SK-N-SH (cell line): ENCODE results near the gene FABP6. TPM values are rescaled to one million over a fixed set of nuclear protein-coding genes. Genes with fewer than 3 reads are reported as not detected.

Experiments used
- CTCF ChIA-PET: fragments of 300-600, 350-600 bp; formaldehyde crosslinking; extraction: SDS; loops from one replicate; lab custom pipeline; 2021; lab: Yijun Ruan, JAX
- POLR2A ChIA-PET: fragments of 350-600 bp; sonication (Branson Sonifier 250); formaldehyde crosslinking; extraction: SDS; loops from one replicate; lab custom pipeline; 2020; ENCODE audit warnings: antibody characterized with exemption, inconsistent platforms; lab: Yijun Ruan, JAX
- DNase-seq: peaks from one replicate; pipeline ENCODE4 v3.0.0; 2012
- H2AFZ ChIP-seq: fragments of 200-600 bp; sonication (generic); 2 replicates; pipeline ENCODE4 v1.8.1; 2016; ENCODE audit warnings: antibody characterized with exemption, mild to moderate bottlenecking, low read depth
- H3F3A ChIP-seq: fragments of 200-600 bp; sonication (generic); replicated peaks from 2 replicates; pipeline ENCODE3; 2016; ENCODE audit warnings: antibody characterized with exemption, mild to moderate bottlenecking; ENCODE audit not compliant: insufficient read depth
- H3K27ac ChIP-seq, 2 experiments: fragments of 200-500 bp in 1 of 2; fragments of 200-600 bp in 1 of 2; sonication (Bioruptor generic) in 1 of 2; sonication (generic), shearing (Covaris generic) in 1 of 2; 2 replicates each; pipeline versions ENCODE4 v1.5.1 to v1.6.1; 2014 to 2016; ENCODE audit warnings: low read depth in 2 of 2, inconsistent platforms in 1 of 2, low read length in 1 of 2, mild to moderate bottlenecking in 1 of 2, mixed read lengths in 1 of 2
- H3K27me3 ChIP-seq: fragments of 200-600 bp; sonication (generic), shearing (Covaris generic); 2 replicates; pipeline ENCODE4 v1.6.1; 2016; ENCODE audit warnings: mixed run types; ENCODE audit not compliant: insufficient read depth
- H3K36me3 ChIP-seq, 2 experiments: fragments of 200-500 bp in 1 of 2; fragments of 200-600 bp in 1 of 2; sonication (Bioruptor generic) in 1 of 2; sonication (generic) in 1 of 2; replicated peaks in 1 of 2; 2 replicates each; pipeline versions ENCODE3 to v1.5.1; 2014 to 2016; ENCODE audit warnings: low read length in 1 of 2, mild to moderate bottlenecking in 1 of 2; ENCODE audit not compliant: insufficient read depth in 2 of 2, control insufficient read depth in 1 of 2
- H3K4me1 ChIP-seq, 2 experiments: fragments of 200-500 bp in 1 of 2; fragments of 200-600 bp in 1 of 2; sonication (Bioruptor generic) in 1 of 2; sonication (generic), shearing (Covaris generic) in 1 of 2; 2 replicates each; pipeline versions ENCODE4 v1.5.1 to v1.6.1; 2014 to 2016; ENCODE audit warnings: low read depth in 1 of 2, low read length in 1 of 2, mixed run types in 1 of 2; ENCODE audit not compliant: insufficient read depth in 2 of 2, control insufficient read depth in 1 of 2
- H3K4me2 ChIP-seq: fragments of 200-600 bp; sonication (generic), shearing (Covaris generic); 2 replicates; pipeline ENCODE4 v1.6.1; 2017; ENCODE audit warnings: mixed run types
- H3K4me3 ChIP-seq, 2 experiments: fragments of 200-500 bp in 1 of 2; fragments of 200-600 bp in 1 of 2; sonication (Bioruptor generic) in 1 of 2; sonication (generic), shearing (Covaris generic) in 1 of 2; 2 replicates each; pipeline versions ENCODE4 v1.5.1 to v1.8.1; 2014 to 2016; ENCODE audit warnings: low read depth in 2 of 2, inconsistent platforms in 1 of 2, low read length in 1 of 2, mild to moderate bottlenecking in 1 of 2, mixed read lengths in 1 of 2, moderate library complexity in 1 of 2
- H3K79me2 ChIP-seq: fragments of 200-600 bp; sonication (generic); 2 replicates; pipeline ENCODE4 v1.8.1; 2017; ENCODE audit warnings: mild to moderate bottlenecking; ENCODE audit not compliant: insufficient read depth
- H3K9ac ChIP-seq: fragments of 200-600 bp; sonication (generic); 2 replicates; pipeline ENCODE4 v1.6.1; 2017; ENCODE audit warnings: mixed run types
- H3K9me2 ChIP-seq: fragments of 200-600 bp; sonication (generic); 2 replicates; pipeline ENCODE4 v1.6.1; 2017; ENCODE audit warnings: mixed run types
- H3K9me3 ChIP-seq: fragments of 200-600 bp; sonication (generic); 2 replicates; pipeline ENCODE4 v1.6.1; 2017; ENCODE audit warnings: mixed run types, mild to moderate bottlenecking, moderate library complexity
- H4K20me1 ChIP-seq: fragments of 200-600 bp; sonication (generic); 2 replicates; pipeline ENCODE4 v1.6.1; 2017; ENCODE audit warnings: mild to moderate bottlenecking, mixed run types; ENCODE audit not compliant: insufficient read depth
- CHD2 ChIP-seq: fragments of 150-350 bp; IDR thresholded peaks from 2 replicates; pipeline ENCODE4 v1.6.1; 2018; ENCODE audit warnings: low read length; ENCODE audit not compliant: partially characterized antibody
- FOSL2 ChIP-seq: IDR thresholded peaks from 2 replicates; pipeline ENCODE4 v1.4.0; 2012; ENCODE audit warnings: low read depth, mild to moderate bottlenecking, moderate library complexity, borderline replicate concordance
- FOXJ3 ChIP-seq: sonication (generic); formaldehyde crosslinking; IDR thresholded peaks from 2 replicates; pipeline ENCODE4 v1.5.1; 2020; ENCODE audit warnings: mild to moderate bottlenecking, missing genetic modification reagents
- GABPA ChIP-seq: IDR thresholded peaks from 2 replicates; pipeline ENCODE4 v1.4.0; 2012; ENCODE audit warnings: low read depth, mild to moderate bottlenecking
- IRF3 ChIP-seq: fragments of 150-350 bp; IDR thresholded peaks from 2 replicates; pipeline ENCODE4 v1.6.1; 2016; ENCODE audit warnings: mild to moderate bottlenecking, low read depth, low read length
- JUND ChIP-seq: IDR thresholded peaks from 2 replicates; pipeline ENCODE4 v1.4.0; 2012
- MEF2A ChIP-seq: IDR thresholded peaks from 2 replicates; pipeline ENCODE4 v1.4.0; 2012; ENCODE audit warnings: low read depth, borderline replicate concordance
- MXI1 ChIP-seq: IDR thresholded peaks from 2 replicates; pipeline ENCODE4 v1.6.1; 2012; ENCODE audit warnings: mild to moderate bottlenecking, low read depth, low read length, improper control_type of control experiment
- NFIC ChIP-seq: IDR thresholded peaks from 2 replicates; pipeline ENCODE4 v1.4.0; 2012; ENCODE audit warnings: borderline replicate concordance
- POLR2AphosphoS5 ChIP-seq: IDR thresholded peaks from 2 replicates; pipeline ENCODE4 v1.6.1; 2012; ENCODE audit warnings: low read depth, low read length
- RAD21 ChIP-seq: IDR thresholded peaks from 2 replicates; pipeline ENCODE4 v1.6.1; 2012; ENCODE audit warnings: mild to moderate bottlenecking, low read length
- RCOR1 ChIP-seq: fragments of 150-350 bp; IDR thresholded peaks from 2 replicates; pipeline ENCODE4 v1.6.1; 2017; ENCODE audit warnings: antibody characterized with exemption, low read length
- RFX5 ChIP-seq: IDR thresholded peaks from 2 replicates; pipeline ENCODE4 v1.6.1; 2012; ENCODE audit warnings: mild to moderate bottlenecking, improper control_type of control experiment, low read length
- RXRA ChIP-seq: IDR thresholded peaks from 2 replicates; pipeline ENCODE4 v1.4.0; 2012; ENCODE audit warnings: low read depth, mild to moderate bottlenecking, borderline replicate concordance
- TAF1 ChIP-seq: IDR thresholded peaks from 2 replicates; pipeline ENCODE4 v1.6.1; 2012; ENCODE audit warnings: low read depth, mild to moderate bottlenecking, low read length, moderate library complexity, borderline replicate concordance
- YY1 ChIP-seq: IDR thresholded peaks from 2 replicates; pipeline ENCODE4 v1.4.0; 2012; ENCODE audit warnings: low read depth, mild to moderate bottlenecking
- WGBS: methylation state at CpG from one replicate; pipeline ENCODE4 v1.1.6; 2017; ENCODE audit warnings: low lambda C conversion rate; 5-methylcytosine and 5-hydroxymethylcytosine counted together
- polyA plus RNA-seq, 3 experiments: library from polyadenylated mRNA; depleted of rRNA; stranded (reverse); fragments of >200 nt; gene quantifications; 2 replicates each; pipeline ENCODE4 v1.2.3, GENCODE V29; 2012
- TF ChIP-seq, protein P1 (sequence below): IDR thresholded peaks from 2 replicates; pipeline ENCODE4; 2012
- TF ChIP-seq, protein P2 (sequence below): IDR thresholded peaks from 2 replicates; pipeline ENCODE4 v1.6.1; 2012; ENCODE audit warnings: mild to moderate bottlenecking, low read depth, low read length, moderate library complexity
- TF ChIP-seq, protein P3 (sequence below): IDR thresholded peaks from 2 replicates; pipeline ENCODE4 v1.4.0; 2012; ENCODE audit warnings: low read depth, borderline replicate concordance

The FABP6 gene
- polyA plus RNA-seq, 1 of the 3 experiments (the other 2 are of a cell fraction) = 1.1 TPM

DNA sequence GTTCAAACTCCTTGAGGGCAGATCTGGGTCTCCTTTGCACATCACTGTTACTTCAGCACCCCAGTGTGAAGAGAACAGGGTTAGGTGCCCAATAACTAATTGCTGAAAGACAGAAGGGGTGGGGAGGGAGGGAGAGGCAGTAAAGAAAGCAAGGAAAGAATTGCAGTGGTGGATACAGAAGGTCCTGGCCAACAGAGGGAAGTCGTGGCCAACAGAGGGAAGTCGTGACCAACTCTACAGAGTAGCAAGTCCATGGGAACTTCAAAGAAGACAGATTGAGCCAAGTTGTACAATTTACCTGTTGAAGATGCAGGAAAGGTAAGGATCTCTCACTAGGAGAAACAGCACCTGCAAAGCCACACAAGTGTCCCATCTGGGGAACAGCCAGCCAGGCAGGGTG lies 56.0 kb downstream of the FABP6 start (continued):
- TF ChIP-seq, protein P1, sequence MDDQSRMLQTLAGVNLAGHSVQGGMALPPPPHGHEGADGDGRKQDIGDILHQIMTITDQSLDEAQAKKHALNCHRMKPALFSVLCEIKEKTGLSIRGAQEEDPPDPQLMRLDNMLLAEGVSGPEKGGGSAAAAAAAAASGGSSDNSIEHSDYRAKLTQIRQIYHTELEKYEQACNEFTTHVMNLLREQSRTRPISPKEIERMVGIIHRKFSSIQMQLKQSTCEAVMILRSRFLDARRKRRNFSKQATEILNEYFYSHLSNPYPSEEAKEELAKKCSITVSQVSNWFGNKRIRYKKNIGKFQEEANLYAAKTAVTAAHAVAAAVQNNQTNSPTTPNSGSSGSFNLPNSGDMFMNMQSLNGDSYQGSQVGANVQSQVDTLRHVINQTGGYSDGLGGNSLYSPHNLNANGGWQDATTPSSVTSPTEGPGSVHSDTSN = no peak
- TF ChIP-seq POLR2AphosphoS5 (no peak), CHD2 (no peak), FOSL2 (no peak), RCOR1 (no peak), IRF3 (no peak), RFX5 (no peak), RXRA (no peak), NFIC (no peak)
- TF ChIP-seq, protein P2, sequence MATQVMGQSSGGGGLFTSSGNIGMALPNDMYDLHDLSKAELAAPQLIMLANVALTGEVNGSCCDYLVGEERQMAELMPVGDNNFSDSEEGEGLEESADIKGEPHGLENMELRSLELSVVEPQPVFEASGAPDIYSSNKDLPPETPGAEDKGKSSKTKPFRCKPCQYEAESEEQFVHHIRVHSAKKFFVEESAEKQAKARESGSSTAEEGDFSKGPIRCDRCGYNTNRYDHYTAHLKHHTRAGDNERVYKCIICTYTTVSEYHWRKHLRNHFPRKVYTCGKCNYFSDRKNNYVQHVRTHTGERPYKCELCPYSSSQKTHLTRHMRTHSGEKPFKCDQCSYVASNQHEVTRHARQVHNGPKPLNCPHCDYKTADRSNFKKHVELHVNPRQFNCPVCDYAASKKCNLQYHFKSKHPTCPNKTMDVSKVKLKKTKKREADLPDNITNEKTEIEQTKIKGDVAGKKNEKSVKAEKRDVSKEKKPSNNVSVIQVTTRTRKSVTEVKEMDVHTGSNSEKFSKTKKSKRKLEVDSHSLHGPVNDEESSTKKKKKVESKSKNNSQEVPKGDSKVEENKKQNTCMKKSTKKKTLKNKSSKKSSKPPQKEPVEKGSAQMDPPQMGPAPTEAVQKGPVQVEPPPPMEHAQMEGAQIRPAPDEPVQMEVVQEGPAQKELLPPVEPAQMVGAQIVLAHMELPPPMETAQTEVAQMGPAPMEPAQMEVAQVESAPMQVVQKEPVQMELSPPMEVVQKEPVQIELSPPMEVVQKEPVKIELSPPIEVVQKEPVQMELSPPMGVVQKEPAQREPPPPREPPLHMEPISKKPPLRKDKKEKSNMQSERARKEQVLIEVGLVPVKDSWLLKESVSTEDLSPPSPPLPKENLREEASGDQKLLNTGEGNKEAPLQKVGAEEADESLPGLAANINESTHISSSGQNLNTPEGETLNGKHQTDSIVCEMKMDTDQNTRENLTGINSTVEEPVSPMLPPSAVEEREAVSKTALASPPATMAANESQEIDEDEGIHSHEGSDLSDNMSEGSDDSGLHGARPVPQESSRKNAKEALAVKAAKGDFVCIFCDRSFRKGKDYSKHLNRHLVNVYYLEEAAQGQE = no peak
- TF ChIP-seq, protein P3, sequence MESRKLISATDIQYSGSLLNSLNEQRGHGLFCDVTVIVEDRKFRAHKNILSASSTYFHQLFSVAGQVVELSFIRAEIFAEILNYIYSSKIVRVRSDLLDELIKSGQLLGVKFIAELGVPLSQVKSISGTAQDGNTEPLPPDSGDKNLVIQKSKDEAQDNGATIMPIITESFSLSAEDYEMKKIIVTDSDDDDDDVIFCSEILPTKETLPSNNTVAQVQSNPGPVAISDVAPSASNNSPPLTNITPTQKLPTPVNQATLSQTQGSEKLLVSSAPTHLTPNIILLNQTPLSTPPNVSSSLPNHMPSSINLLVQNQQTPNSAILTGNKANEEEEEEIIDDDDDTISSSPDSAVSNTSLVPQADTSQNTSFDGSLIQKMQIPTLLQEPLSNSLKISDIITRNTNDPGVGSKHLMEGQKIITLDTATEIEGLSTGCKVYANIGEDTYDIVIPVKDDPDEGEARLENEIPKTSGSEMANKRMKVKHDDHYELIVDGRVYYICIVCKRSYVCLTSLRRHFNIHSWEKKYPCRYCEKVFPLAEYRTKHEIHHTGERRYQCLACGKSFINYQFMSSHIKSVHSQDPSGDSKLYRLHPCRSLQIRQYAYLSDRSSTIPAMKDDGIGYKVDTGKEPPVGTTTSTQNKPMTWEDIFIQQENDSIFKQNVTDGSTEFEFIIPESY = no peak

- Histone ChIP-seq H3K79me2 (peaks cover 34% of the 10 kb centered on the region; the same call in 1 of the 2 replicates), H3K27ac (peak overlapping the region; percentile 24 to 94; a peak in 3 of 4 replicates), H3K9me3 (no peaks in the 10 kb centered on the region), H3F3A (no peaks in the 10 kb centered on the region), H3K4me2 (no peak overlapping the region), H3K4me1 (peaks cover 0 to 39% of the 10 kb centered on the region in 2 experiments; a peak in 3 of 4 replicates), H3K27me3 (no peaks in the 10 kb centered on the region), H4K20me1 (no peaks in the 10 kb centered on the region), H3K4me3 (no peak overlapping the region), H2AFZ (no peak overlapping the region), H3K36me3 (peaks cover 0 to 8% of the 10 kb centered on the region in 2 experiments), H3K9ac (no peak overlapping the region), H3K9me2 (no peaks in the 10 kb centered on the region)
- ChIA-PET POLR2A (interaction anchor here (1.0 to 1.7 kb wide), 4 partner anchors 23 to 121 kb away, joined by 4 to 7 read pairs (median 5); partner anchors contain the start of gene CCNJL), CTCF (interaction anchor here (0.7 to 3.0 kb wide), 8 partner anchors 10 to 206 kb away, joined by 3 to 8 read pairs (median 4); partner anchors contain the start of gene CCNJL)
- WGBS = 93% methylated on average over 6 of the region's 6 CpGs
- DNase-seq = no peak
- no peak for TF ChIP-seq GABPA
- no peak for TF ChIP-seq CHD2
- TF ChIP-seq MXI1 = no peak
- TF ChIP-seq TAF1 = no peak
- TF ChIP-seq MEF2A = no peak
- TF ChIP-seq RFX5 = no peak
- no peak for TF ChIP-seq FOXJ3 (CRISPR knock-in tag)
- no peak for TF ChIP-seq YY1
- no peak for TF ChIP-seq RCOR1
- no peak for TF ChIP-seq NFIC
- no peak for TF ChIP-seq RAD21
- TF ChIP-seq JUND = no peak
- TF ChIP-seq, protein P2 = no peak
Measured at GRCh38 chr5:160286947-160287346, 57.6 kb downstream of the FABP6 start.
